ENCODE measurements around the gene ADI1. TPM values are rescaled to one million over a fixed set of nuclear protein-coding genes. Genes with fewer than 3 reads are reported as not detected.

The ADI1 gene
- total RNA-seq, 4 donors from 2014 or later, result 90.0 to 130 (median 96.9) TPM

- intact Hi-C loops (cut with DNase I), result loop anchor here (5.0 to 10.0 kb wide), 3 partner anchors 41 to 1609 kb away; partner anchors contain the start of genes EIPR1 and TRAPPC12
- no peak overlapping the region for H3K4me3 ChIP-seq
- no peaks in the 10 kb centered on the region for H3K9me3 ChIP-seq
- 80% methylated on average over 17 of the region's 25 CpGs for WGBS
- no peaks in the 10 kb centered on the region for H3K27me3 ChIP-seq
- peaks cover 9 to 23% (median 16%) of the 10 kb centered on the region in 4 donors for H3K4me1 ChIP-seq
- H3K36me3 ChIP-seq, result peaks cover 21 to 84% (median 61%) of the 10 kb centered on the region in 4 donors
- H3K27ac ChIP-seq (replicated peaks in 1 of 4), result no peak overlapping the region
- TF ChIP-seq CTCF (IDR thresholded peaks at IDR 0.05) (no peak), POLR2A (IDR thresholded peaks at IDR 0.05; ENCODE audit: low read depth) (no peak), EP300 (IDR thresholded peaks at IDR 0.05) (no peak), POLR2AphosphoS5 (IDR thresholded peaks at IDR 0.05) (no peak)
- no peak for DNase-seq (ENCODE audit: extremely low spot score)
Observed at GRCh38 chr2:3463186-3463835, 56.0 kb downstream of the ADI1 start.

DNA sequence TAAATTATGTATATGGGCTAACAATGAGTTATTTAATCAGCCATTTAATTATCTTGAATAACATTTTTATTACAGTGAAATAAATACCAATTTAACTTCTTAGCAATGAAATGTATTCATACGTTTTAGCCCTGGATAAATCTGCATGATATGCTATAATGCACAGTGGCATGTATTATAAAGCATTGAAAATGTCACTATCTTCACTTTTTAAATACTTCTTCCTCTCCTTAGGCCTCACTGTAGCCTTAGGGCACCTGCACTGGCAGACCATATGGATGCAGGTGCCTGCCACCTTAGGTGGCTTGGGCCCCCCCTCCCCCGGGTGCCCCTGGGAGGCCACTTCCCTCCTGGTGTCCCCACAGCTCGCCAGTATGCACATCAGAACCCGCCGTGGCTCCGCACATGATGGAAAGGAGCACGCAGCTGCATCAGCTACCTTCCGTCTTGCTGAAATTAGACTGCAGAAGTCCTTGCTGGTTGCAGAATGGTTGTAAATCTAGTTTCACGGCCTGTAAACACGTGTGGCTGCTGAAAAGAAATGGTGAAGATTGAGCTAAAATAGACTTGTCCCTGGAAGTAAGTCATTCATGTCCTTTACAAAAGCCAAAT is 56.7 kb downstream of the ADI1 start:
- 84% methylated on average over 10 of the region's 10 CpGs for WGBS
- H3K36me3 ChIP-seq, result peaks cover 23 to 84% (median 61%) of the 10 kb centered on the region in 4 donors
- TF ChIP-seq EP300 (IDR thresholded peaks at IDR 0.05) (no peak), POLR2A (IDR thresholded peaks at IDR 0.05; ENCODE audit: low read depth) (no peak), POLR2AphosphoS5 (IDR thresholded peaks at IDR 0.05) (no peak), CTCF (IDR thresholded peaks at IDR 0.05) (peak in 2 of 3 experiments; percentile 5 to 19)
- H3K4me3 ChIP-seq, result no peak overlapping the region
- H3K4me1 ChIP-seq, result peaks cover 7 to 23% (median 13%) of the 10 kb centered on the region in 4 donors
- no peaks in the 10 kb centered on the region for H3K27me3 ChIP-seq
- no peak for DNase-seq (ENCODE audit: extremely low spot score)
- intact Hi-C loops (cut with DNase I), result loop anchor here (5.0 to 10.0 kb wide), 3 partner anchors 40 to 1608 kb away; partner anchors contain the start of genes EIPR1 and TRAPPC12
- peak overlapping the region in 1 of 4 donors; percentile 49 for H3K27ac ChIP-seq (replicated peaks in 1 of 4)
- H3K9me3 ChIP-seq, result no peaks in the 10 kb centered on the region

DNA sequence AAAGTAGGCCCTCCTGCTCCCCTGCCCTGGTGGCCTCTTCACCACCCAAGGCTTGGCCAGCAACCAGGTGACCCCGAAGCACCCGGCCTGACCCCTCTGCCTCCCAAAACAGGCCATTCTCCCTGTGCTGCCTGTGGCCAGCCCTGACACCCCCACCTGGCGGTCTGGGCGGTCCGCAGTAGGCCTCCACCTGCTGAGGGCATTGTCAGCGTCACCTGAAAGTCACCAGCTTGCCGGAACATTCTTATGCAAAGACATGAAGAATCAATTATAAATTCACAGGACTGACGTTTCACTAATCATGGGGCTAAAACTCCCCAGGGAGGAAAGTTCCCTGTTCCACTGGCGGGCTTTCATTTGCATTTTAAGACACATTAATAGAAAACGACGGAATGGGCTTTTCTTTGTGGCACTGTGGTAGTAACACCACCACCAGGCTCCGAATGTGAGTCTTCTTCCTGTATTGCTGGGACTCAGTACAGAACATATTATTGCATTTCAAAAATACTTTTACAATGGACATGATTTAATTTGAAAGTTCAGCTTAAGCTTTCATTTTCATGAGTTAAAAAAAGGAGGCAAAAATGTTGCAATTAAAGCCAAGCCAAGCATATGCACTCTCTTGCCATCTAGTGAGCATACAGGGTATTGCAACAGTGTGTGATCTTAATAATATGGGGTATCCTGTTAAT is 57.4 kb downstream of the ADI1 start:
- Histone ChIP-seq H3K27ac (replicated peaks in 1 of 4) (peak overlapping the region; percentile 49 to 67 (median 60)), H3K4me3 (peak overlapping the region in 1 of 4 donors; percentile 9), H3K9me3 (no peaks in the 10 kb centered on the region), H3K27me3 (no peaks in the 10 kb centered on the region), H3K36me3 (peaks cover 18 to 84% (median 59%) of the 10 kb centered on the region in 4 donors), H3K4me1 (peaks cover 7 to 23% (median 13%) of the 10 kb centered on the region in 4 donors)
- no peak for TF ChIP-seq POLR2AphosphoS5 (IDR thresholded peaks at IDR 0.05)
- peak; percentile 73 to 96 (median 73) for TF ChIP-seq CTCF (IDR thresholded peaks at IDR 0.05)
- TF ChIP-seq EP300 (IDR thresholded peaks at IDR 0.05), result no peak
- TF ChIP-seq POLR2A (IDR thresholded peaks at IDR 0.05; ENCODE audit: low read depth), result no peak
- WGBS, result 72% methylated on average over 12 of the region's 12 CpGs
- no peak for DNase-seq (ENCODE audit: extremely low spot score)
- intact Hi-C loops (cut with DNase I), result loop anchor here (5.0 to 10.0 kb wide), 3 partner anchors 40 to 1607 kb away; partner anchors contain the start of genes EIPR1 and TRAPPC12

DNA sequence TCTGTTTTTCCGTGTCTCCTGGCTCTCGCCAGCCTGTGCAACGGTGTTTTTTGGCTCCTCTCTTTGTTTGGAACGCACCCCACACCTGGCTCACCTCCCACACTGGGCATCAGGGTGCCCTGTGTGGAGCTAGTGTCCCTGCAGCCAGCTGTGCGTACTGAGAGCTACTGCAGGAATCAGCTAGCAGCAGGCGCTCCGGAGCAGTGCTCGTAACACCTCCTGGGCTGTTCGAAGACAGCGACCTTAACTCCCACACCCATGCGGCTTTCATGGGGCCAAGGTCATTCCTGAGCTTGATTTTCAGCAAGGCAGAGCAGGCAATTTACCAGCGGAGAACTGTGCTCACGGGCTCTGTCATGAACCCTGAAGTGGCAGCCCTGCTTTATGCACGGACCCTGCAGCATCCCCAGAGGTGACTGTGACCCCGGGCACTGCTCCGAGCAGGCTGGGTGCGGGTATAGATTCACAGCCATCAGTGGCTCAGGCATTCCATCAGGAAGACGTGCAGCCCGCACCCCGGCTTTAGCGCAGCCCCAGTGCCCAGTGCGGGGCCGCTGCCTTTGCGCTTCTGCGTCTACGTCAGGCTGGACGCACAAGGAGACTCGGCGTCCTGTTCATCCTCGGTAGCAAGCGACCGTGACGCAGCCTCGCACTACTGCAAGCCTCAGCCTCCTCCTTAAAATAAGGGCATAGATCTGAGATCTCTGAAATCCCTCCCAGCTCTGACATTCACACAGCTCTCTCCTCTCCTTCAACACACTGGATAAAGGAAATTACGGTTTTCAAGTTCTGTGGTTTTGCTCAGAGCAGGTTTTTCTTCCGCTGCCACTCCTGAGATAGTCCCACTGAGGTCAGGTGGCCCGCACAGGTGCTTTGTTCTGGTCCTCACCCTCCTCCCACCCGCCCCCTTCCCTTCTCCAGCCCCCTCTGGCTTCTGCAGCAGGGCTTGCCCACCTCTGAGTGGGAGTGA is 58.2 kb downstream of the ADI1 start:
- TF ChIP-seq POLR2AphosphoS5 (IDR thresholded peaks at IDR 0.05) (no peak), CTCF (IDR thresholded peaks at IDR 0.05) (no peak), EP300 (IDR thresholded peaks at IDR 0.05) (no peak), POLR2A (IDR thresholded peaks at IDR 0.05; ENCODE audit: low read depth) (no peak)
- Histone ChIP-seq H3K36me3 (peaks cover 13 to 84% (median 55%) of the 10 kb centered on the region in 4 donors), H3K4me1 (peaks cover 7 to 23% (median 13%) of the 10 kb centered on the region in 4 donors), H3K27me3 (no peaks in the 10 kb centered on the region), H3K9me3 (no peaks in the 10 kb centered on the region), H3K27ac (replicated peaks in 1 of 4) (peak overlapping the region; percentile 49 to 67 (median 60)), H3K4me3 (no peak overlapping the region)
- intact Hi-C loops (cut with DNase I), result loop anchor here (5.0 to 10.0 kb wide), 3 partner anchors 39 to 1606 kb away; partner anchors contain the start of genes EIPR1 and TRAPPC12
- 85% methylated on average over 33 of the region's 38 CpGs for WGBS
- DNase-seq (ENCODE audit: extremely low spot score), result no peak

All from esophagus muscularis mucosa (tissue), 4 donors.